Thyroid gland (tissue), 4 donors: ENCODE measurements around the gene GP9. TPM values are rescaled to one million over a fixed set of nuclear protein-coding genes. Genes with fewer than 3 reads are reported as not detected.
A peak's percentile ranks its signal among the peaks of the same experiment; 100 is the strongest.
"Not testable (repeated sequence)": the region's sequence is repeated elsewhere in the genome, so short reads cannot be mapped to it uniquely, and the experiment has no call there.

Source experiments
- DNase-seq, 2 donors: peaks; one replicate each; pipeline ENCODE4 v3.0.0-alpha.2; 2019
- H3K27ac ChIP-seq, 3 donors: fragments of 200-600 bp; sonication (generic); 1 replicate in 2 of 3; 2 replicates in 1 of 3; pipeline ENCODE4 v1.5.1; 2016 to 2019; ENCODE audit warnings: mild to moderate bottlenecking in 1 of 3, moderate library complexity in 1 of 3
- H3K27me3 ChIP-seq: fragments of 200-600 bp; sonication (generic); one replicate; pipeline ENCODE4 v1.5.1; 2019
- H3K36me3 ChIP-seq, 2 donors: fragments of 200-600 bp; sonication (generic); one replicate each; pipeline ENCODE4 v1.5.1; 2016 to 2019
- H3K4me1 ChIP-seq, 2 donors: fragments of 200-600 bp; sonication (generic); one replicate each; pipeline ENCODE4 v1.5.1; 2017 to 2019
- H3K4me3 ChIP-seq, 3 donors: fragments of 200-600 bp; sonication (generic); replicated peaks in 1 of 3; 1 replicate in 2 of 3; 2 replicates in 1 of 3; pipeline ENCODE4 v1.5.1; 2016; ENCODE audit warnings: mild to moderate bottlenecking in 1 of 3
- H3K9me3 ChIP-seq: fragments of 200-600 bp; sonication (generic); one replicate; pipeline ENCODE4 v1.5.1; 2017
- CTCF ChIP-seq, 6 experiments: fragments of 200-600 bp in 3 of 6; fragments of 450-650 bp in 3 of 6; sonication (generic) in 3 of 6; IDR thresholded peaks; one replicate each; pipeline ENCODE4 v1.5.1; 2016 to 2019; ENCODE audit warnings: antibody characterized with exemption in 6 of 6, mild to moderate bottlenecking in 2 of 6, inconsistent platforms in 1 of 6, moderate library complexity in 1 of 6
- POLR2A ChIP-seq, 2 donors: fragments of 450-650 bp; IDR thresholded peaks; one replicate each; pipeline ENCODE4 v1.6.1; 2017; ENCODE audit warnings: antibody characterized with exemption in 2 of 2, mild to moderate bottlenecking in 2 of 2, moderate library complexity in 1 of 2
- WGBS, 2 donors: methylation state at CpG; one replicate each; pipeline ENCODE4 v1.1.5; 2017; 5-methylcytosine and 5-hydroxymethylcytosine counted together
- intact Hi-C: fragments of 100-400 bp; cut with DNase I; formaldehyde crosslinking; loops from one replicate; pipeline ENCODE4 v1.15.1; 2023
- total RNA-seq, 4 donors: library from RNA; depleted of rRNA; stranded (reverse); fragments of >200 nt; gene quantifications; one replicate each; pipeline ENCODE4 v1.2.3, GENCODE V29; 2016

The GP9 gene
- total RNA-seq, 4 donors from 2014 or later: not detected

- 90 to 94% methylated on average over 9 to 10 of the region's 10 CpGs for WGBS, 2 donors
Measured at GRCh38 chr3:129063091-129063640, 2.6 kb downstream of the GP9 start.

GRCh38 chr3:129063841-129064482, 3.4 kb downstream of the GP9 start:
- H3K36me3 ChIP-seq: no peaks in the 10 kb centered on the region
- 31 to 54% methylated on average over 12 to 15 of the region's 15 CpGs for WGBS, 2 donors
- no peak overlapping the region for H3K27ac ChIP-seq
- intact Hi-C loops: no loop called here
- DNase-seq: peak; percentile 87 to 89
- H3K4me1 ChIP-seq: peaks cover 10 to 12% of the 10 kb centered on the region in 2 donors
- TF ChIP-seq POLR2A (IDR thresholded peaks at IDR 0.05) (no peak), CTCF (IDR thresholded peaks at IDR 0.05) (no peak)
- no peaks in the 10 kb centered on the region for H3K9me3 ChIP-seq
- no peak overlapping the region for H3K4me3 ChIP-seq
- H3K27me3 ChIP-seq: no peaks in the 10 kb centered on the region

More at GRCh38 chr3:129063091-129063640, 2.6 kb downstream of the GP9 start:
- no peak for DNase-seq
- Histone ChIP-seq H3K36me3 (no peaks in the 10 kb centered on the region), H3K4me1 (peaks cover 10 to 15% of the 10 kb centered on the region in 2 donors), H3K4me3 (no peak overlapping the region), H3K27ac (no peak overlapping the region), H3K27me3 (no peaks in the 10 kb centered on the region), H3K9me3 (no peaks in the 10 kb centered on the region)
- TF ChIP-seq CTCF (IDR thresholded peaks at IDR 0.05) (no peak), POLR2A (IDR thresholded peaks at IDR 0.05) (no peak)
- intact Hi-C loops: no loop called here

GRCh38 chr3:129065016-129065719, 4.6 kb downstream of the GP9 start:
- Histone ChIP-seq H3K4me3 (no peak overlapping the region), H3K36me3 (no peaks in the 10 kb centered on the region), H3K27me3 (no peaks in the 10 kb centered on the region), H3K4me1 (peaks cover 10 to 13% of the 10 kb centered on the region in 2 donors), H3K27ac (no peak overlapping the region), H3K9me3 (no peaks in the 10 kb centered on the region)
- no peak for DNase-seq
- 82 to 89% methylated on average over 13 to 14 of the region's 14 CpGs for WGBS, 2 donors
- TF ChIP-seq POLR2A (IDR thresholded peaks at IDR 0.05) (no peak), CTCF (IDR thresholded peaks at IDR 0.05) (no peak)
- intact Hi-C loops: no loop called here

GRCh38 chr3:129065720-129066073, 5.1 kb downstream of the GP9 start:
- Histone ChIP-seq H3K27ac (no peak overlapping the region), H3K27me3 (no peaks in the 10 kb centered on the region), H3K36me3 (no peaks in the 10 kb centered on the region), H3K4me1 (peaks cover 10 to 13% of the 10 kb centered on the region in 2 donors), H3K9me3 (no peaks in the 10 kb centered on the region), H3K4me3 (no peak overlapping the region)
- WGBS, 2 donors: 85 to 97% methylated on average over 3 to 4 of the region's 4 CpGs
- no peak for DNase-seq
- intact Hi-C loops: no loop called here
- TF ChIP-seq POLR2A (IDR thresholded peaks at IDR 0.05) (no peak), CTCF (IDR thresholded peaks at IDR 0.05) (no peak)

- DNase-seq: not testable (repeated sequence)
Measured at GRCh38 chr3:129067719-129068118, 7.1 kb downstream of the GP9 start.

More at GRCh38 chr3:129067719-129068118, 7.1 kb downstream of the GP9 start:
- H3K27me3 ChIP-seq, H3K4me3 ChIP-seq, H3K36me3 ChIP-seq, intact Hi-C loops, H3K27ac ChIP-seq, H3K9me3 ChIP-seq: not testable (repeated sequence)
- 94 to 95% methylated on average over 7 of the region's 7 CpGs for WGBS, 2 donors
- H3K4me1 ChIP-seq: peaks cover 10 to 13% of the 10 kb centered on the region in 2 donors
